Mesothelial cell of epicardium (in vitro differentiated cells): ENCODE results near the gene RSBN1L. TPM values are rescaled to one million over a fixed set of nuclear protein-coding genes. Genes with fewer than 3 reads are reported as not detected.
"Not testable (repeated sequence)": the region's sequence is repeated elsewhere in the genome, so short reads cannot be mapped to it uniquely, and the experiment has no call there.

Experiments
- DNase-seq, 2 experiments: peaks; one replicate each; pipeline ENCODE4 v3.0.0; 2021; ENCODE audit warnings: low spot score in 2 of 2; ENCODE audit not compliant: unreplicated experiment in 2 of 2
- H3K27ac Mint-ChIP-seq: 2 replicates; pipeline ENCODE4 v1.8.0; 2021; ENCODE audit warnings: mixed read lengths
- H3K27me3 Mint-ChIP-seq: 2 replicates; pipeline ENCODE4 v1.8.0; 2021; ENCODE audit warnings: low read depth, mixed read lengths
- H3K36me3 Mint-ChIP-seq: 2 replicates; pipeline ENCODE4 v1.8.0; 2021; ENCODE audit warnings: mixed read lengths
- H3K4me1 Mint-ChIP-seq: 2 replicates; pipeline ENCODE4 v1.8.0; 2021; ENCODE audit warnings: mixed read lengths
- H3K4me3 Mint-ChIP-seq: 2 replicates; pipeline ENCODE4 v1.8.0; 2021; ENCODE audit warnings: mild to moderate bottlenecking, moderate library complexity, mixed read lengths
- H3K9me3 Mint-ChIP-seq: 2 replicates; pipeline ENCODE4 v1.8.0; 2021; ENCODE audit warnings: mixed read lengths
- CTCF ChIP-seq: fragments of 200-600 bp; sonication (generic); IDR thresholded peaks from one replicate; pipeline ENCODE4 v1.5.0; 2021; ENCODE audit warnings: antibody characterized with exemption; ENCODE audit not compliant: unreplicated experiment
- total RNA-seq: library from RNA; stranded (reverse); gene quantifications from 3 replicates; pipeline ENCODE4 v1.2.1, GENCODE V29; 2021

The RSBN1L gene
- total RNA-seq, 1 donor from 2014 or later, result 26.7 TPM

GRCh38 chr7:77698042-77698625, 1.9 kb downstream of the RSBN1L start:
- Mint-ChIP-seq H3K36me3 (peaks cover 7% of the 10 kb centered on the region), H3K27ac (peak overlapping the region; percentile 97), H3K27me3 (no peaks in the 10 kb centered on the region), H3K9me3 (no peaks in the 10 kb centered on the region), H3K4me1 (peaks cover 35% of the 10 kb centered on the region), H3K4me3 (peak overlapping the region; percentile 99)
- no peak for DNase-seq
- no peak for TF ChIP-seq CTCF

- no peak for DNase-seq
- H3K4me3 Mint-ChIP-seq, result peak overlapping the region; percentile 99
- no peak for TF ChIP-seq CTCF
- H3K27ac Mint-ChIP-seq, result peak overlapping the region; percentile 14
- H3K27me3 Mint-ChIP-seq, result no peaks in the 10 kb centered on the region
- H3K36me3 Mint-ChIP-seq, result peaks cover 7% of the 10 kb centered on the region
- H3K9me3 Mint-ChIP-seq, result no peaks in the 10 kb centered on the region
- H3K4me1 Mint-ChIP-seq, result peaks cover 29% of the 10 kb centered on the region
Observed at GRCh38 chr7:77699056-77699455, 2.8 kb downstream of the RSBN1L start.

GRCh38 chr7:77702513-77702912, 6.3 kb downstream of the RSBN1L start:
- Mint-ChIP-seq H3K27ac (peak overlapping the region; percentile 22), H3K36me3 (peaks cover 9% of the 10 kb centered on the region), H3K27me3 (no peaks in the 10 kb centered on the region), H3K4me3 (no peak overlapping the region), H3K4me1 (peaks cover 24% of the 10 kb centered on the region), H3K9me3 (no peaks in the 10 kb centered on the region)
- no peak for TF ChIP-seq CTCF
- DNase-seq, result no peak

GRCh38 chr7:77702968-77703472, 6.8 kb downstream of the RSBN1L start:
- no peak overlapping the region for H3K27ac Mint-ChIP-seq
- no peak for DNase-seq

GRCh38 chr7:77703669-77704068, 7.4 kb downstream of the RSBN1L start:
- H3K9me3 Mint-ChIP-seq, H3K27me3 Mint-ChIP-seq, H3K4me3 Mint-ChIP-seq, H3K27ac Mint-ChIP-seq, H3K36me3 Mint-ChIP-seq, DNase-seq: not testable (repeated sequence)
- H3K4me1 Mint-ChIP-seq, result peaks cover 12% of the 10 kb centered on the region

More at GRCh38 chr7:77702968-77703472, 6.8 kb downstream of the RSBN1L start:
- H3K9me3 Mint-ChIP-seq, result no peaks in the 10 kb centered on the region
- peaks cover 19% of the 10 kb centered on the region for H3K4me1 Mint-ChIP-seq
- H3K4me3 Mint-ChIP-seq, result no peak overlapping the region
- H3K36me3 Mint-ChIP-seq, result peaks cover 9% of the 10 kb centered on the region
- no peak for TF ChIP-seq CTCF
- no peaks in the 10 kb centered on the region for H3K27me3 Mint-ChIP-seq

GRCh38 chr7:77707504-77707992, 11.3 kb downstream of the RSBN1L start:
- H3K27me3 Mint-ChIP-seq, result no peaks in the 10 kb centered on the region
- H3K27ac Mint-ChIP-seq, result no peak overlapping the region
- H3K36me3 Mint-ChIP-seq, result peaks cover 10% of the 10 kb centered on the region
- H3K4me3 Mint-ChIP-seq, result no peak overlapping the region
- H3K9me3 Mint-ChIP-seq, result no peaks in the 10 kb centered on the region
- no peak for DNase-seq
- no peaks in the 10 kb centered on the region for H3K4me1 Mint-ChIP-seq
- no peak for TF ChIP-seq CTCF
